ENCODE measurements around the gene HHEX. TPM values are rescaled to one million over a fixed set of nuclear protein-coding genes. Genes with fewer than 3 reads are reported as not detected.

The HHEX gene
- total RNA-seq, 1 experiment from 2014 or later = 11.0 TPM

DNA sequence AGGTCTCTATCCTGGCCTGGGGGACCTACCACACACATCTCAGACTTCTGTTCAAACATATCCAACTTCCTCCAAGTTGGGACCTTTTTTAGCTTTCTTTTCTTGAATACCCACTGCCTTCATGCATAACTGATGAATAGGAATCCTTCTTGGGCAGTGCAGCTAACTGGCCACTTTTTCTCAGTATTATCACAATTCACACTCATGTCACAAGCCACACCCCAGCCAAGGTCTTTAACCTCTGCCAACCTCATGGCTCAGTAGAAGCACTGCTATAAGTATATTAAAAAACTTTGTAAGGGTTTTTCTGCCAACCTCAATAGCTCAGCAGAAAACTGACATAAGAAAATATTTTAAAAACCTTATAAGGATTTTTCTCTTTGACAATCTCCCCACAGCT lies 44.5 kb downstream of the HHEX start:
- Histone ChIP-seq H3K4me1 (ENCODE audit: control insufficient read depth in 1 of 2, insufficient read depth in 2 of 2, low read length in 2 of 2) (no peaks in the 10 kb centered on the region), H3K9me2 (ENCODE audit: insufficient read depth) (no peaks in the 10 kb centered on the region), H3K9ac (ENCODE audit: low read length) (no peak overlapping the region), H3K79me2 (ENCODE audit: insufficient read depth, low read length) (no peaks in the 10 kb centered on the region), H2AFZ (ENCODE audit: low read depth, low read length, poor library complexity, severe bottlenecking) (no peak overlapping the region), H3K4me2 (ENCODE audit: low read length) (no peak overlapping the region), H3K9me3 (ENCODE audit: control insufficient read depth in 1 of 2, insufficient read depth in 1 of 2, low read depth in 1 of 2, low read length in 2 of 2) (no peaks in the 10 kb centered on the region), H3K4me3 (replicated peaks in 1 of 2; ENCODE audit: low read depth in 1 of 2, low read length in 2 of 2) (no peak overlapping the region), H3K27ac (ENCODE audit: low read depth, low read length) (no peak overlapping the region), H3K36me3 (ENCODE audit: control insufficient read depth in 1 of 2, insufficient read depth in 2 of 2, low read length in 2 of 2) (no peaks in the 10 kb centered on the region), H3K27me3 (ENCODE audit: insufficient read depth, low read length) (no peaks in the 10 kb centered on the region), H4K20me1 (ENCODE audit: insufficient read depth) (no peaks in the 10 kb centered on the region)
- CTCF ChIA-PET = no interaction called here
- TF ChIP-seq CEBPB (IDR thresholded peaks at IDR 0.05; ENCODE audit: low read depth) (no peak), EZH2phosphoT487 (IDR thresholded peaks at IDR 0.05; ENCODE audit: borderline replicate concordance) (no peak), JUND (IDR thresholded peaks at IDR 0.05) (no peak), SP1 (IDR thresholded peaks at IDR 0.05; ENCODE audit: low read depth) (no peak), ZNF274 (IDR thresholded peaks at IDR 0.05; ENCODE audit: low read depth, low read length) (no peak), CBX3 (IDR thresholded peaks at IDR 0.05; ENCODE audit: low read depth) (no peak), EZH2 (IDR thresholded peaks at IDR 0.05) (no peak), ZFX (IDR thresholded peaks at IDR 0.05) (no peak)
- TF ChIP-seq, protein P1, sequence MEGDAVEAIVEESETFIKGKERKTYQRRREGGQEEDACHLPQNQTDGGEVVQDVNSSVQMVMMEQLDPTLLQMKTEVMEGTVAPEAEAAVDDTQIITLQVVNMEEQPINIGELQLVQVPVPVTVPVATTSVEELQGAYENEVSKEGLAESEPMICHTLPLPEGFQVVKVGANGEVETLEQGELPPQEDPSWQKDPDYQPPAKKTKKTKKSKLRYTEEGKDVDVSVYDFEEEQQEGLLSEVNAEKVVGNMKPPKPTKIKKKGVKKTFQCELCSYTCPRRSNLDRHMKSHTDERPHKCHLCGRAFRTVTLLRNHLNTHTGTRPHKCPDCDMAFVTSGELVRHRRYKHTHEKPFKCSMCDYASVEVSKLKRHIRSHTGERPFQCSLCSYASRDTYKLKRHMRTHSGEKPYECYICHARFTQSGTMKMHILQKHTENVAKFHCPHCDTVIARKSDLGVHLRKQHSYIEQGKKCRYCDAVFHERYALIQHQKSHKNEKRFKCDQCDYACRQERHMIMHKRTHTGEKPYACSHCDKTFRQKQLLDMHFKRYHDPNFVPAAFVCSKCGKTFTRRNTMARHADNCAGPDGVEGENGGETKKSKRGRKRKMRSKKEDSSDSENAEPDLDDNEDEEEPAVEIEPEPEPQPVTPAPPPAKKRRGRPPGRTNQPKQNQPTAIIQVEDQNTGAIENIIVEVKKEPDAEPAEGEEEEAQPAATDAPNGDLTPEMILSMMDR (IDR thresholded peaks at IDR 0.05 in 2 of 3, conservative IDR thresholded peaks at IDR 0.05 in 1 of 3; ENCODE audit: borderline replicate concordance in 1 of 3, insufficient read depth in 1 of 3, low read depth in 2 of 3, low read length in 2 of 3) = no peak
- TF ChIP-seq, protein P2, sequence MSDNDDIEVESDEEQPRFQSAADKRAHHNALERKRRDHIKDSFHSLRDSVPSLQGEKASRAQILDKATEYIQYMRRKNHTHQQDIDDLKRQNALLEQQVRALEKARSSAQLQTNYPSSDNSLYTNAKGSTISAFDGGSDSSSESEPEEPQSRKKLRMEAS (IDR thresholded peaks at IDR 0.05) = no peak
- TF ChIP-seq, protein P3, sequence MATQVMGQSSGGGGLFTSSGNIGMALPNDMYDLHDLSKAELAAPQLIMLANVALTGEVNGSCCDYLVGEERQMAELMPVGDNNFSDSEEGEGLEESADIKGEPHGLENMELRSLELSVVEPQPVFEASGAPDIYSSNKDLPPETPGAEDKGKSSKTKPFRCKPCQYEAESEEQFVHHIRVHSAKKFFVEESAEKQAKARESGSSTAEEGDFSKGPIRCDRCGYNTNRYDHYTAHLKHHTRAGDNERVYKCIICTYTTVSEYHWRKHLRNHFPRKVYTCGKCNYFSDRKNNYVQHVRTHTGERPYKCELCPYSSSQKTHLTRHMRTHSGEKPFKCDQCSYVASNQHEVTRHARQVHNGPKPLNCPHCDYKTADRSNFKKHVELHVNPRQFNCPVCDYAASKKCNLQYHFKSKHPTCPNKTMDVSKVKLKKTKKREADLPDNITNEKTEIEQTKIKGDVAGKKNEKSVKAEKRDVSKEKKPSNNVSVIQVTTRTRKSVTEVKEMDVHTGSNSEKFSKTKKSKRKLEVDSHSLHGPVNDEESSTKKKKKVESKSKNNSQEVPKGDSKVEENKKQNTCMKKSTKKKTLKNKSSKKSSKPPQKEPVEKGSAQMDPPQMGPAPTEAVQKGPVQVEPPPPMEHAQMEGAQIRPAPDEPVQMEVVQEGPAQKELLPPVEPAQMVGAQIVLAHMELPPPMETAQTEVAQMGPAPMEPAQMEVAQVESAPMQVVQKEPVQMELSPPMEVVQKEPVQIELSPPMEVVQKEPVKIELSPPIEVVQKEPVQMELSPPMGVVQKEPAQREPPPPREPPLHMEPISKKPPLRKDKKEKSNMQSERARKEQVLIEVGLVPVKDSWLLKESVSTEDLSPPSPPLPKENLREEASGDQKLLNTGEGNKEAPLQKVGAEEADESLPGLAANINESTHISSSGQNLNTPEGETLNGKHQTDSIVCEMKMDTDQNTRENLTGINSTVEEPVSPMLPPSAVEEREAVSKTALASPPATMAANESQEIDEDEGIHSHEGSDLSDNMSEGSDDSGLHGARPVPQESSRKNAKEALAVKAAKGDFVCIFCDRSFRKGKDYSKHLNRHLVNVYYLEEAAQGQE (IDR thresholded peaks at IDR 0.05; ENCODE audit: low read depth) = no peak
- RAD21 ChIA-PET (ENCODE audit: low non-redundant PET in 1 of 2, low total read pairs in 2 of 2, uncharacterized antibody in 2 of 2, unreplicated experiment in 2 of 2) = no interaction called here
- intact Hi-C loops (cut with micrococcal nuclease) = no loop called here
- no TSS peak for BruUV-seq (replicated peaks)
- ATAC-seq = no peak
- no peak for DNase-seq (ENCODE audit: low read depth, low spot score)
- POLR2A ChIA-PET = no interaction called here
